DOHH2 (cell line): ENCODE data around the gene WRNIP1.

ENCODE experiments used
- H3F3A ChIP-seq: fragments of 200-600 bp; sonication (generic), shearing (Covaris generic); 2 replicates; pipeline ENCODE4 v1.6.0; 2016; ENCODE audit warnings: antibody characterized with exemption, mild to moderate bottlenecking; ENCODE audit not compliant: control insufficient read depth, insufficient read depth
- H3K27ac ChIP-seq: fragments of 200-600 bp; sonication (generic); 2 replicates; pipeline ENCODE4 v1.5.1; 2014; ENCODE audit warnings: low read depth, mild to moderate bottlenecking, low read length, moderate library complexity
- H3K27me3 ChIP-seq: fragments of 200-600 bp; sonication (generic); 2 replicates; pipeline ENCODE4 v1.6.1; 2014; ENCODE audit warnings: mild to moderate bottlenecking, low read length, mixed read lengths; ENCODE audit not compliant: control insufficient read depth
- H3K36me3 ChIP-seq: fragments of 200-600 bp; sonication (generic); 2 replicates; pipeline ENCODE4 v1.6.1; 2014; ENCODE audit warnings: mild to moderate bottlenecking, low read length, moderate library complexity, mixed read lengths; ENCODE audit not compliant: control insufficient read depth
- H3K4me1 ChIP-seq: fragments of 200-600 bp; sonication (generic); 2 replicates; pipeline ENCODE4 v1.6.1; 2014; ENCODE audit warnings: mild to moderate bottlenecking, low read length, mixed read lengths; ENCODE audit not compliant: control insufficient read depth
- H3K4me2 ChIP-seq: fragments of 200-600 bp; sonication (generic); 2 replicates; pipeline ENCODE4 v1.6.0; 2014; ENCODE audit warnings: mild to moderate bottlenecking, low read length, moderate library complexity
- H3K4me3 ChIP-seq: fragments of 200-600 bp; sonication (generic); 2 replicates; pipeline ENCODE4 v1.5.1; 2014; ENCODE audit warnings: mild to moderate bottlenecking, low read length, mixed read lengths
- H3K79me2 ChIP-seq: fragments of 200-600 bp; sonication (generic); 2 replicates; pipeline ENCODE4 v1.6.1; 2014; ENCODE audit warnings: mild to moderate bottlenecking, low read length, mixed read lengths; ENCODE audit not compliant: control insufficient read depth
- H3K9me2 ChIP-seq: fragments of 200-600 bp; sonication (generic); replicated peaks from 2 replicates; pipeline ENCODE4 v1.6.1; 2014; ENCODE audit warnings: mild to moderate bottlenecking, low read length, mixed read lengths; ENCODE audit not compliant: control insufficient read depth
- H3K9me3 ChIP-seq: fragments of 200-600 bp; sonication (generic); 2 replicates; pipeline ENCODE4 v1.6.1; 2014; ENCODE audit warnings: antibody characterized with exemption, low read length, mixed read lengths; ENCODE audit not compliant: control insufficient read depth, insufficient read depth
- H4K20me1 ChIP-seq: fragments of 200-600 bp; sonication (generic); 2 replicates; pipeline ENCODE4 v1.6.0; 2014; ENCODE audit warnings: low read depth, mild to moderate bottlenecking, antibody characterized with exemption, low read length, moderate library complexity; ENCODE audit not compliant: control insufficient read depth, insufficient read depth
- EZH2phosphoT487 ChIP-seq: fragments of 200-600 bp; sonication (generic); IDR thresholded peaks from 2 replicates; pipeline ENCODE4 v1.6.1; 2017; ENCODE audit warnings: borderline replicate concordance, mild to moderate bottlenecking, antibody characterized with exemption, low read length, moderate library complexity, mixed read lengths
- TF ChIP-seq, protein P1 (sequence below): fragments of 200-600 bp; sonication (generic); IDR thresholded peaks from one replicate; pipeline ENCODE4 v1.5.1; 2014; ENCODE audit warnings: antibody characterized with exemption, mild to moderate bottlenecking, low read depth, low read length; ENCODE audit not compliant: poor library complexity, severe bottlenecking

The WRNIP1 gene

DNA sequence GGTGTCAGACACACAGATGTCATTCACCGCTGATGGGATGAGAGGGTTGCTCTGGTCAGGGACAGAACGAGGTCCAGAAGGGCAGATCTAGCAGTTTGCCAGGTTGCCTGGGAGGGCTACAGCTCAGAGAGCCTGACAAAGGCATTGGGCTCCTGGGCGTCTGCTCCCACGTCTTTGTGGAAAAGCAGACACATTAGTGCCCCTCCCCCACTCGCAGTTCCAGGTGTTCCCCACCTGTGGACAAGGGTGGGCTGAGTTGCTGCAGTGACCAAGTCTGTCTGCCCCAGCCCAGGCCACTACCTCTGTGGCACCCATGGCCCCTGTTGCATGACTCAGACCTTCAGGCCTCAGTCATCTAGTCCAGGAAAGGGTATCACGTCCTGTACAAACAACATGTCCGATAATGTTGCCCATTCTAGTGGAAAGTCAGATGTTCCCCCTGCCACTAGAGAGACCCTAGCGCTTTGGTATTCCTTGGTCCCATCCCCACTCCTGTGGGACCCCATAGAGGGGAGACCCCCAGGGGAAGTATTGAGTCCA, 37.4 kb downstream of the WRNIP1 start:
- Histone ChIP-seq H4K20me1 (no peaks in the 10 kb centered on the region), H3K79me2 (no peaks in the 10 kb centered on the region), H3K27ac (no peak overlapping the region), H3K4me3 (no peak overlapping the region), H3K27me3 (no peaks in the 10 kb centered on the region), H3K9me3 (no peaks in the 10 kb centered on the region), H3K36me3 (no peaks in the 10 kb centered on the region), H3F3A (no peaks in the 10 kb centered on the region), H3K4me1 (peaks cover 5% of the 10 kb centered on the region), H3K9me2 (no peaks in the 10 kb centered on the region), H3K4me2 (no peak overlapping the region)
- TF ChIP-seq, protein P1, sequence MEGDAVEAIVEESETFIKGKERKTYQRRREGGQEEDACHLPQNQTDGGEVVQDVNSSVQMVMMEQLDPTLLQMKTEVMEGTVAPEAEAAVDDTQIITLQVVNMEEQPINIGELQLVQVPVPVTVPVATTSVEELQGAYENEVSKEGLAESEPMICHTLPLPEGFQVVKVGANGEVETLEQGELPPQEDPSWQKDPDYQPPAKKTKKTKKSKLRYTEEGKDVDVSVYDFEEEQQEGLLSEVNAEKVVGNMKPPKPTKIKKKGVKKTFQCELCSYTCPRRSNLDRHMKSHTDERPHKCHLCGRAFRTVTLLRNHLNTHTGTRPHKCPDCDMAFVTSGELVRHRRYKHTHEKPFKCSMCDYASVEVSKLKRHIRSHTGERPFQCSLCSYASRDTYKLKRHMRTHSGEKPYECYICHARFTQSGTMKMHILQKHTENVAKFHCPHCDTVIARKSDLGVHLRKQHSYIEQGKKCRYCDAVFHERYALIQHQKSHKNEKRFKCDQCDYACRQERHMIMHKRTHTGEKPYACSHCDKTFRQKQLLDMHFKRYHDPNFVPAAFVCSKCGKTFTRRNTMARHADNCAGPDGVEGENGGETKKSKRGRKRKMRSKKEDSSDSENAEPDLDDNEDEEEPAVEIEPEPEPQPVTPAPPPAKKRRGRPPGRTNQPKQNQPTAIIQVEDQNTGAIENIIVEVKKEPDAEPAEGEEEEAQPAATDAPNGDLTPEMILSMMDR: no peak
- TF ChIP-seq EZH2phosphoT487: no peak

DNA sequence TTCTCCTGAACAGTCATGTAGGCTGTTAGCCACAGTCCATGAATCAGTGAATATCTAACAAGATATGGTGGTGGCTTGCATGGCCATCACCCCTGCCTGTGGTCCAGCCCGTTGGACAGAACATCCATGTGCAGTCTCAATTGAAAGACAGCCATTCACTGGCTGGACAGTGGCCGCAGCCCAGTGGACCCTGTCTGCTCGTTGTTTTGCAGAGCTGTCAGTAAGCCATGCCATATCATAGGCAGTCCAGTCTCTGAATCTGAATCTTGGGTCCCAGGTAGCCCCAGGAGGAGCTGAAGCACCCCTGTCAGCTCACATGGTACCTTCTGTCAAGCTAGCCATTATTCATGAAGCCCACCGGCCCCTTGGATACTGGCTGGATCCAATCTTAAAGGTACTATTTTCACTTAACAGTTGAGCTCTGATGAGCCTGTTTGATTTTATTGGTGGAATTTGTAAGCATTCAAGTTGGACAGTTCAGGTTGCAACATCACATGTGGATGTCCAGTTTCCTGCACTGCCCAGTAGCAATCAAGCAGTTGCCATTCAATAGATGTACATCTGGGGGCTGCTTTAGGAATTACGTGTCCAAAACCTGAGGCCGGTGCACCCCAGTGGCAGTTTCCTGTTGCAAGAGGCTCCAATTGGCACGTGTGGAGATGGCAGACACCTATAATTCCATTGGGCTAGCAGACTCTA, 38.7 kb downstream of the WRNIP1 start:
- Histone ChIP-seq H3K9me2 (no peaks in the 10 kb centered on the region), H3K36me3 (no peaks in the 10 kb centered on the region), H3K4me2 (no peak overlapping the region), H3K79me2 (no peaks in the 10 kb centered on the region), H3F3A (no peaks in the 10 kb centered on the region), H3K4me3 (no peak overlapping the region), H3K27ac (no peak overlapping the region), H3K27me3 (no peaks in the 10 kb centered on the region), H4K20me1 (no peaks in the 10 kb centered on the region), H3K4me1 (no peaks in the 10 kb centered on the region), H3K9me3 (no peaks in the 10 kb centered on the region)
- no peak for TF ChIP-seq EZH2phosphoT487
- TF ChIP-seq, protein P1: no peak

DNA sequence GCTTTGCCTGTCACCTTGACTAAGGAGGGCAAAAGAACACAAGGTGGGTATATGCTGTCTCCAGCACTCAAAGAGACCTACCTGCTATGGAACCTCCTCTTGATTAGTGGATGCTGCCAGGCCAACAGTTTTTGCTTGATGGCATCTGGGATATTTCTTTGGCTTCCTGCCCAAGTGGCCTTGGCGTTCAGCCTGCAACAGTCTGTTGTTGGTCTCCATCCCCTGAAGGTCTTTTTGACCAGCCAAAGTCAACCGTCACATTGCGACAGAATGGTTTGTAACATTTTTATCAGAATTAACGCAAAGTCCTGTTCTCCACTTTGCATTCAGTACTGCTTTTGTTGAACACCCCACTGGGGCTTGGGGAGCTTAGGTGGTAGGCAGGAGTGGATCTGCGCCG, 39.3 kb downstream of the WRNIP1 start:
- no peak for TF ChIP-seq EZH2phosphoT487
- TF ChIP-seq, protein P1: no peak
- H3K79me2 ChIP-seq: no peaks in the 10 kb centered on the region
- no peaks in the 10 kb centered on the region for H3K9me2 ChIP-seq
- no peak overlapping the region for H3K4me3 ChIP-seq
- H3K4me1 ChIP-seq: no peaks in the 10 kb centered on the region
- H3K27ac ChIP-seq: no peak overlapping the region
- no peaks in the 10 kb centered on the region for H3K27me3 ChIP-seq
- H3K36me3 ChIP-seq: no peaks in the 10 kb centered on the region
- no peaks in the 10 kb centered on the region for H3K9me3 ChIP-seq
- H3F3A ChIP-seq: no peaks in the 10 kb centered on the region
- H4K20me1 ChIP-seq: no peaks in the 10 kb centered on the region
- H3K4me2 ChIP-seq: no peak overlapping the region
